Activated gamma-delta T cell treated with anti-CD3 and anti-CD28 coated beads, Interleukin-2, amount 50 U/mL, for 16 hours (primary cell): ENCODE data around the gene COL6A2.
"Not testable (repeated sequence)": the region's sequence is repeated elsewhere in the genome, so short reads cannot be mapped to it uniquely, and the experiment has no call there.

Experiments used
- DNase-seq: peaks from one replicate; pipeline ENCODE4 v3.0.0-alpha.2; 2020; ENCODE audit warnings: low read depth

Gene COL6A2

DNA sequence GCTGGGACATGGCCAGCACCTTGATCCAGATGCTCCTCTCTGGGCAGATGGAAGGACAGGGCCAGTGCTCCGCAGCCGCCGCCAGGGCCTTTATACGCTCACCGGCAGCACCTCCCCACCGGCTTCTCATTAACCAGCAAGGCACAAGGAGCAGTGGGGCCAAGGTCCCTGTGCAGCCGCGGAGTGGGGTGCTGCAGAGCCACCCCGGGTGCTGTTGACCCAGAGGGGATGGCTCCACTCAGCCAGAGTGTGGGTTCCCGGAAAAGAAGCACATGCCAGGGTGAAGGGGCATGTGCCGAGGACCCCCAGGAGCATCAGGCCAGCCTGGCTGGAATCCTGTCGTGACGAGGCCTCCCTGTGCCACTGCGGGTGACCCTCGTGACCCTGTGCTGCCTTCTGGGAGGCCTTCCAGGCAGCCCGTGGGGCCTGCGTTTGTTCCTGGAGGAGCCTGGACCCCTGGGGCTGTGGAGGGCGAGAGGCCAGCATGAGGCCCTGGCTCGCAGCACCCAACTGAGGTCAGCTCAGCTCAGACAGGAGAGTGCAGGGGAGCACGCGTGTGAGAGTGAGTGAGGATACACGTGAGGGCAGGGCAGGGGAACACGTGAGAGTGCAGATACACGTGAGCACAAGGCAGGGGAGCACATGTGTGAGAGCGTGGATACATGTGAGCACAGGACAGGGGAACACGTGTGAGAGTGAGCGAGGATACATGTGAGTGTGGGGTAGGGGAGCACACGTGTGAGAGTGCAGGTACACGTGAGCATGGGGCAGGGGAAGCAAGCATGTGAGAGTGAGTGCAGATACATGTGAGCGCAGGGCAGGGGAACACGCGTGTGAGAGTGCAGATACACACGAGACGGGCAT, 57.8 kb downstream of the COL6A2 start, which contains the start of gene FTCD:
TSS of gene FTCD (minus strand) at position 66 of the 864 bp plus-strand sequence. CDS start at position 10, 56 bp downstream.
- DNase-seq = no peak

DNA sequence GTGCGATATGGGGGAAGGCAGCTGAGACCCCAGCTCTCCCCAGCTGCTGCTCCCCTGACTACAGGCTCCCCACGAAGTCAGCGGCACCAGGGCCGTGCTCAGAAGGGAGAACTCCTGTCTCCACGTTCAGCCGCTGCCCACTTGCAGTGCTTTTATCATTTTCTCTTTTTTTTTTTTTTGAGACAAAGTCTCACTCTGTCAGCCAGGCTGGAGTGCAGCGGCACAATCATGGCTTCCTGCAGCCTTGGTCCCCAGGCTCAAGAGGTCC, 58.4 kb downstream of the COL6A2 start:
- no peak for DNase-seq

DNA sequence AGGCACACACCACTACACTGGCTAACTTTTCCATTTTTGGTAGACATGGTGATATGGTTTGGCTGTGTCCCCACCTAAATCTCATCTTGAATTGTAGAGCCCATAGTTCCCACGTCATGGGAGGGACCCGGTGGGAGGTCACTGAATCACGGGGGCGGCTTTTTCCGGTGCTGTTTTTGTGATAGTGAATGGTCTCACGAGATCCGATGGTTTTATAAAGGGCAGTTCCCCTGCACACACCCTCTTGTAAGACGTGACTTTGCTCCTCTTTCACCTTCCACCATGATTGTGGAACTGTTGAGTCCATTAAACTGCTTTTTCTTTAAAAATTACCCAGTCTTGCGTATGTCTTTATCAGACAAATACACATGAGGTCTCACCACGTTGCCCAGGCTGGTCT, 58.8 kb downstream of the COL6A2 start:
- DNase-seq = no peak

DNA sequence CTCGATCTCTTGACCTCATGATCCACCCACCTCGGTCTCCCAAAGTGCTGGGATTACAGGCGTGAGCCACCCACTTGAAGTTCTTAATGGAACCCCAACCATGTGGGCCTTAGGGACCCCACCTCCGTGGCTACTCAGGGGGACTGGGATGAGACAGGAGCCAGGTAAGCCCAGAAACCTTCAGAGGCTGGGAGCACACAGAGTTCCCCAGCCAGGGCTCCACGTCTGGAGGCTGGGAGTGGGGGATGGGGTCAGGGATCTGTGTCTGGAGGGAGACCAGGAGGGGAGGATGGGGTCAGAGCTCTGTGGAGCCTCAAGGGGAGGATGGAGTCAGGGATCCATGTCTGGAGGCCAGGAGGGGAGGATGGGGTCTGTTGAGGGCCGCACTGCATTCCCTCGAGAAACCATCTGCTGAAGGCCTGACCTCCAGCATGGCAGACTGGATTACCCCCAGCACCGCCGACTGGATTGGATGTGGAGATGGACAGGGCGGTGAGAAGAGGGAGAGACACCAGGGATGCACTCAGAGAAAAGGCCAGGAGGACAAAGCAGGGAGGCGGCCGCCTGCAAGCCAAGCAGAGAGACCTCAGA, 59.6 kb downstream of the COL6A2 start:
- no peak for DNase-seq

DNA sequence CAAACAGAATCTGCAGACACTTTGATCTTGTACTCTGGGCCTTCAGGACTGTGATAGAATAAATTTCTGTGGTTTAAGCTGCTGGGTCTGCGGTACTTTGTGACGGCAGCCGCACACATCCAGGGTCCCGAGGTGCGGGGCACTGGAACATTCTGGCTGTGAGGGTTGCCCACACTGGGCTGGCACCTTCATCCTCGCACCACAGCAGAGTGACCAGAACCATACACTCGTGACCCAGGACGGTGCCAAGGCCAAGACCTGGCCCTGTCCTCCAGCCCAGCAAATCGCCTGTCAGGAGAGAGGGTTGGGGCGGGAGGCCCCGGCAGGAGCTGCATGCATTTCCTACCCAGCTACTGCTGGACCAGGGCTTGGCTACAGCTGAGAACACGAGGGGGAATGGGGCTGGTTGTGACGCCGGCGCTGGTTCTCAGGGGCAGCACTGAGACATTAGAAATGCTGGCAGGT, 60.1 kb downstream of the COL6A2 start:
- no peak for DNase-seq

- no peak for DNase-seq
These were observed 60.9 kb downstream of the COL6A2 start for GRCh38 chr21:46158666-46159300.

DNA sequence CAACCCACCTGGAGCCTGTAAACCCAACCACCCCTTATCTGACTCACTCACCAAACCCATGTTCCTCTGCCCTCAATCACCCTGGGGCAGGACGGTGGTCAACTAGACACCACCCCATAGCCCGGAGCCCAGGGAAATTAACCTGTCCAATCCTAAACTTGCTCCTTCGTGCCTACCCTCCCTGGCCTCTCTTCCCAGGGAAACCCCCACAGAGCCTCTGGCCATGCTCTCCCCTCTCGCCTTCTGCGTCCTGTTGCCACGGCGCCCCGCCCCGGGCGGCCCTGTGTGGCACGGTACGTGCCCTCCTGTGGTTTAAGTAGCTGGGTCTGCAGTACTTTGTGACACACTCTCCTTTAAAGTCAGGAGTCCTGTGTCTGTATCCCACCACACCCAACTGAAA, 61.5 kb downstream of the COL6A2 start:
- DNase-seq = no peak

DNA sequence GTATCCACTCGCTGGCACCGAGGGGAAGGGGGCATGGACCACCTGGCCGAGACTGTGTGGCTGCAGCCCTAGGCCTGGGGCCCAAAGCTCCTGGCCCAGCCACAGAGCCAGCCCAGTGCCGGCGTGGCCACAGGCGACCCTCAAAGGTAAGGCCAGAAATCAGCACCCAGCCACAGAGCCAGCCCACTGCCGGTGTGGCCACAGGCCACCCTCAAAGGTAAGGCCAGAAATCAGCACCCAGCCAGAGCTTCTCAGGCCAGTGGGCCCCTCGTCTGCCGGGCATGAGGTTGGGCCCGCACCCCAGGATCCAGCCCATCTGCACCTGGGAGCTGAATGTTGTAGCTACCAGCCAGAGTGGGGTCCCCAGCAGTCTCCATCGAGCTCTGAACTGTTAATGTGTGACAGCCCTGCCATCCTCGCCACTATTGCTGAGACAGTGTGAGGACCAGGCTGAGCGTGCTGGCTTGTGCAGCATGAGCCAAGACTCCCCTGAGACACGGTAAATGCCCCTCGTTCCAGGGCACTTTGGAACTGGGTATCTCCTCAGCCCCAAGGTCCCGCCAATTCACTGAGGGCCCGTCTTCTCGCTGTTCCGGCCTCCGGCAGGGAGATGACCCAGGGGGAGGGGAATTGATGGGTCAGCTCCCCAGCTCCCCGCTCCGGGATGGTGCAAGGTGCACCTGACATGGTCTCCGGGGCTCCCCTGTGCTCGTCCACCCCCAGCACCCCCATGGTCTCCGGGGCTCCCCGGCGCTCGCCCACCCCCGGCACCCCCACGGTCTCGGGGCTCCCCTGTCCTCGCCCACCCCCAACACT, 62.1 kb downstream of the COL6A2 start:
- no peak for DNase-seq

- DNase-seq = no peak
These were observed 62.7 kb downstream of the COL6A2 start for GRCh38 chr21:46160657-46160906.

- no peak for DNase-seq
These were observed 63.2 kb downstream of the COL6A2 start for GRCh38 chr21:46160907-46161632.

- DNase-seq = no peak
These were observed 64.0 kb downstream of the COL6A2 start for GRCh38 chr21:46161633-46162592.

DNA sequence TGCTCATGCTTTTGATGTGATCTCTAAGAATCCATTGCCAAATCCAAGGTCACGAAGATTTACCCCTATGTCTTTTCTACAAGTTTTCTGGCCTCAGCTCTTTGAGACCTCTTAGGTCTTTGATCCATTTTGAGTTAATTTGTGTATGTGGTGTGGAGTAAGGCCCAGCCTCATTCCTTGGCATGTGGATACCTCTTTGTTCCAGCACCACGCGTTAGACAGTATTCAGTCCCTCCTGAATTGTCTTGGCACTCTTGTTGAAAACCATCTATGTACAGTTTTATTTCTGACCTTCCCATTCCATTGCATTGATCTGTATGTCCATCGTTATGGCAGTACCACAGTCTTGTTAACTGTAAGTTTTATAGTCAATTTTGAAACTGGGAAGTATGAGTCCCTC, 65.5 kb downstream of the COL6A2 start:
- DNase-seq = no peak

GRCh38 chr21:46165098-46165497, 67.2 kb downstream of the COL6A2 start:
- no peak for DNase-seq

DNA sequence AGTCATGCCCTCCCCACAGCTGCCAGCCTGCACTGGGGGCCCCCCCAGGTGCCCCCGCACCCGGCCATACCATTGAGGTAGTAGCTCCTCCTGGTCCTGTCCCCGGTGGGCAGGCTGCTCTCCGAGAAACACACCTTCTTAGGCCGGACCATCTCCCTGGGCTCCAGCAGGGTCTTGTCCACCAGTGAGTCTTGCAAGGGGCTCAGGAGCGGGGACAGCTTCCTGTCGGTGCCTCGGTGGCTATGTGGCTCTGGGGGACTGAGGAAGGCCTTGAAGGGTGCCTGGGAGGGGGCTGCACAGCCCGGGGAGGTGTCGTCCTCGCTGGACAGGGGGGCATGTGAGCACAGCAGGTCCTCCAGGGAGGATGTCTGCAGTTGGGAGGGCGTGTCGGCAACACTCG, 70.3 kb downstream of the COL6A2 start:
- no peak for DNase-seq

GRCh38 chr21:46168659-46169386, 70.9 kb downstream of the COL6A2 start:
- DNase-seq = no peak

- DNase-seq = not testable (repeated sequence)
These were observed 72.7 kb downstream of the COL6A2 start for GRCh38 chr21:46170436-46171193.

GRCh38 chr21:46171585-46171984, 73.7 kb downstream of the COL6A2 start:
- DNase-seq = no peak

DNA sequence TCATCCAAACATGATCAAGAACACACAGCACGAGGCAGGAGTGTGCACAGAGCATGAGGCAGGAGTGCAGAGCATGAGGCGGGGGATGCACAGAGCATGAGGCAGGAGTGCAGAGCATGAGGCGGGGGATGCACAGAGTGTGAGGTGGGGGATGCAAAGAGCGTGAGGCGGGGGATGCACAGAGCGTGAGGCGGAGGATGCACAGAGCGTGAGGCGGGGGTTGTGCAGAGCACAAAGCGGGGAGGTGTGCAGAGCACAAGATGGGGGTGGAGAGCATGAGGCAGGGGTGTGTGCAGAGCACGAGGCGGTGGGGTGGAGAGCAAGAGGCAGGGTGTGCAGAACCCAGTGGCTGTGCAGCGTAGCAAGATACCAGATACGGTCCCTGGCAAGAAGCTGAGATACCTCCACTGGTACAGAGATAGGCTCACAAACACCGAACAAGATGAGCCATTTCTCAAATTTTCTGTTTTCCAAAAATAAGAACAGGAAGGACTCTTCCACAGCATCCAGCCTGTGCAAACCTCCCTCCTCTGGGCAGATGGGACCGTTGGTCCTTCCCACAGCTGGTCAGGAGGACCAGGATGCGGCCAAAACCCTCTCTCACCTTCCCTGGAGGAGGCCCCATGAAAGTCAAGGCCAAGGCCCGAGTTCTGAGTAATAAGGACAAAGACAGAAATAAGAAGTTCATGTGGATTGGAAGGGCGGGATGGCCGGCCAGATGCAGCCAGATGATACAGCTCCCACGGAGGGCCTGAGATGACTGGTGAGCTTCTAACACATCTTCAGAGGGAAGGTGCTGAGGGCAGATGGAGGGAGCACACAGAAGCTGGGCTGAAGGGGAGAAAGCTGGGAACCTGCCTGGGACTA, 74.3 kb downstream of the COL6A2 start:
- DNase-seq = no peak
